Tongue (tissue), 2 donors: ENCODE measurements around the gene RASGRF2. TPM values are rescaled to one million over a fixed set of nuclear protein-coding genes. Genes with fewer than 3 reads are reported as not detected.

Source experiments
- DNase-seq: peaks from one replicate; pipeline ENCODE4 v3.0.0-alpha.2; 2015
- total RNA-seq: library from RNA; depleted of rRNA; stranded (reverse); fragments of >200 nt; gene quantifications from one replicate; pipeline ENCODE4 v1.2.3, GENCODE V29; 2014

Gene RASGRF2
- total RNA-seq, 1 donor from 2014 or later: 3.8 TPM

GRCh38 chr5:81140441-81140840 lies 180.3 kb downstream of the RASGRF2 start:
- peak; percentile 82 for DNase-seq

- DNase-seq: peak; percentile 80
Measured at GRCh38 chr5:81140943-81141342, 180.8 kb downstream of the RASGRF2 start.

- DNase-seq: no peak
Measured at GRCh38 chr5:81142108-81142507, 181.9 kb downstream of the RASGRF2 start.

- peak; percentile 44 for DNase-seq
Measured at GRCh38 chr5:81145329-81145935, 185.3 kb downstream of the RASGRF2 start.

- DNase-seq: no peak
Measured at GRCh38 chr5:81146031-81146430, 185.9 kb downstream of the RASGRF2 start.

GRCh38 chr5:81147011-81147885 lies 187.1 kb downstream of the RASGRF2 start:
- no peak for DNase-seq

- DNase-seq: peak; percentile 48
Measured at GRCh38 chr5:81147886-81148571, 187.9 kb downstream of the RASGRF2 start.

GRCh38 chr5:81151546-81151945 lies 191.4 kb downstream of the RASGRF2 start:
- peak; percentile 67 for DNase-seq

GRCh38 chr5:81154725-81155124 lies 194.6 kb downstream of the RASGRF2 start:
- DNase-seq: no peak

- DNase-seq: no peak
Measured at GRCh38 chr5:81156732-81157131, 196.6 kb downstream of the RASGRF2 start.

GRCh38 chr5:81161012-81161601 lies 200.9 kb downstream of the RASGRF2 start:
- no peak for DNase-seq

- no peak for DNase-seq
Measured at GRCh38 chr5:81162501-81162900, 202.3 kb downstream of the RASGRF2 start.

- DNase-seq: no peak
Measured at GRCh38 chr5:81163651-81164050, 203.5 kb downstream of the RASGRF2 start.

- DNase-seq: no peak
Measured at GRCh38 chr5:81164476-81164875, 204.3 kb downstream of the RASGRF2 start.

GRCh38 chr5:81164936-81165335 lies 204.8 kb downstream of the RASGRF2 start:
- DNase-seq: no peak

- DNase-seq: peak; percentile 76
Measured at GRCh38 chr5:81165493-81166119, 205.4 kb downstream of the RASGRF2 start.

GRCh38 chr5:81166430-81166829 lies 206.3 kb downstream of the RASGRF2 start:
- no peak for DNase-seq

- DNase-seq: no peak
Measured at GRCh38 chr5:81167078-81167477, 206.9 kb downstream of the RASGRF2 start.

- DNase-seq: peak; percentile 43
Measured at GRCh38 chr5:81167544-81167943, 207.4 kb downstream of the RASGRF2 start.

- no peak for DNase-seq
Measured at GRCh38 chr5:81169924-81170323, 209.8 kb downstream of the RASGRF2 start.

- no peak for DNase-seq
Measured at GRCh38 chr5:81171769-81172168, 211.6 kb downstream of the RASGRF2 start.

- no peak for DNase-seq
Measured at GRCh38 chr5:81172710-81173109, 212.5 kb downstream of the RASGRF2 start.
